GM19023 (cell line): Measurements from ENCODE around the gene GRIP1.

Experiments
- ATAC-seq: cut with Tn5 transposase; IDR thresholded peaks from one replicate; pipeline ENCODE4 v1.9.1; 2021; ENCODE audit warnings: mild to moderate bottlenecking, moderate library complexity; ENCODE audit not compliant: unreplicated experiment

The GRIP1 gene

GRCh38 chr12:66297923-66298322, 381.0 kb downstream of the GRIP1 start:
- ATAC-seq = no peak
